AG04449 (cell line): ENCODE results near the gene ZFPM1.

Experiments
- CTCF ChIA-PET: fragments of 350-600 bp; formaldehyde crosslinking; extraction: SDS; loops from one replicate; lab custom pipeline; 2021; ENCODE audit warnings: antibody characterized with exemption; lab: Yijun Ruan, JAX
- POLR2A ChIA-PET: fragments of 400-600, 350-600 bp; formaldehyde crosslinking; extraction: SDS; loops from one replicate; lab custom pipeline; 2020; ENCODE audit warnings: antibody characterized with exemption, inconsistent platforms; lab: Yijun Ruan, JAX
- DNase-seq: peaks from one replicate; pipeline ENCODE4 v3.0.0-alpha.2; 2010; ENCODE audit warnings: low read depth, low spot score
- H3K4me3 ChIP-seq: 2 replicates; pipeline ENCODE4 v1.5.1; 2011; ENCODE audit warnings: low read depth, mild to moderate bottlenecking, control low read depth, low read length
- TF ChIP-seq, protein P1 (sequence below): IDR thresholded peaks from one replicate; pipeline ENCODE4 v1.5.1; 2011; ENCODE audit warnings: mild to moderate bottlenecking, moderate library complexity, low read length, control low read depth, inconsistent platforms; ENCODE audit not compliant: insufficient read depth; ENCODE audit errors: missing control alignments

The ZFPM1 gene

DNA sequence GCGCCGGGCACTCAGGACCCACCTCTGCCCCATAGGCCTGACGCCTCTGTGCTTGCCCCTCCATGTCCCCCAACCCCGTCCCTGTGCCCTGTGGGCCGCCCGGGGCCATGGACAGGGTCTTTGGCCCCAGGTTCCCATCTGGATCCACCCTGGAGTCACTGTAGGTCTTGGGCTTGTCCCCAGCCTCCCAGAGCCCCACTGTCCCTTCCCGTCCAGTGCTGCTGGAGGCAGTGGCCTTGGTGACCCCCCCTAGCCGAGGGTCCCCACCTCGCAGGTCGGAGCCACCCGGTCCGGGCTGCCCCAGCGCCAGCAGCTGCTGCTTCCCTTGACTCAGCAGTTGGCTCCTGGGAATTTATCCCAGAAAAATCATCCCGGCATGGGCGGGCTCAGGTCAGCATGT is 49.3 kb downstream of the ZFPM1 start:
- no peak overlapping the region for H3K4me3 ChIP-seq
- DNase-seq = no peak
- ChIA-PET POLR2A (no interaction called here), CTCF (no interaction called here)
- TF ChIP-seq, protein P1, sequence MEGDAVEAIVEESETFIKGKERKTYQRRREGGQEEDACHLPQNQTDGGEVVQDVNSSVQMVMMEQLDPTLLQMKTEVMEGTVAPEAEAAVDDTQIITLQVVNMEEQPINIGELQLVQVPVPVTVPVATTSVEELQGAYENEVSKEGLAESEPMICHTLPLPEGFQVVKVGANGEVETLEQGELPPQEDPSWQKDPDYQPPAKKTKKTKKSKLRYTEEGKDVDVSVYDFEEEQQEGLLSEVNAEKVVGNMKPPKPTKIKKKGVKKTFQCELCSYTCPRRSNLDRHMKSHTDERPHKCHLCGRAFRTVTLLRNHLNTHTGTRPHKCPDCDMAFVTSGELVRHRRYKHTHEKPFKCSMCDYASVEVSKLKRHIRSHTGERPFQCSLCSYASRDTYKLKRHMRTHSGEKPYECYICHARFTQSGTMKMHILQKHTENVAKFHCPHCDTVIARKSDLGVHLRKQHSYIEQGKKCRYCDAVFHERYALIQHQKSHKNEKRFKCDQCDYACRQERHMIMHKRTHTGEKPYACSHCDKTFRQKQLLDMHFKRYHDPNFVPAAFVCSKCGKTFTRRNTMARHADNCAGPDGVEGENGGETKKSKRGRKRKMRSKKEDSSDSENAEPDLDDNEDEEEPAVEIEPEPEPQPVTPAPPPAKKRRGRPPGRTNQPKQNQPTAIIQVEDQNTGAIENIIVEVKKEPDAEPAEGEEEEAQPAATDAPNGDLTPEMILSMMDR = no peak

DNA sequence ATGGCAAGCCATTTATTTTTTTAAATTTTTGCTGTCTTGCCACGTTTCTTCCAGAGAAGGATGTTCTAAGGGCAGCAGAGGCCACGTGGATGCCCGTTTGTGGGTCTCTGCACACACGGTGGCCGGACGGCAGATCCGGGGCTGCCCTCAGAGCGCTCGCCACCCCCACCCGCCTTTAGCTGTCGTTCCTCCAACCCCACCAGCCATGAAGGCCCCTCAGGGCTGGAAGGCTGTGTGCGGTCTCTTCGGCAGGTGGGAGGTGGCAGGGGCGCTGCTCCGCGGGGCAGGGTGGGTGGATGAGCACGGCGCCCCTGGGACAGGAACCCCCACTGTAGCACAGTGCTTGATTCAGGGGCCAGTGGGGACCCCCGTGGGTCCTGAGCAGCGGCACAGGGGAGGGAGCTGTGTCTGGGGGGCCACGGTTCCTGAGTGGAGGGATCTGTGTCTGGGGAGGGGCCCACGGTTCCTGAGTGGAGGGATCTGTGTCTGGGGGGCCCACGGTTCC is 49.7 kb downstream of the ZFPM1 start:
- TF ChIP-seq, protein P1 = no peak
- ChIA-PET POLR2A (no interaction called here), CTCF (no interaction called here)
- no peak for DNase-seq
- no peak overlapping the region for H3K4me3 ChIP-seq

DNA sequence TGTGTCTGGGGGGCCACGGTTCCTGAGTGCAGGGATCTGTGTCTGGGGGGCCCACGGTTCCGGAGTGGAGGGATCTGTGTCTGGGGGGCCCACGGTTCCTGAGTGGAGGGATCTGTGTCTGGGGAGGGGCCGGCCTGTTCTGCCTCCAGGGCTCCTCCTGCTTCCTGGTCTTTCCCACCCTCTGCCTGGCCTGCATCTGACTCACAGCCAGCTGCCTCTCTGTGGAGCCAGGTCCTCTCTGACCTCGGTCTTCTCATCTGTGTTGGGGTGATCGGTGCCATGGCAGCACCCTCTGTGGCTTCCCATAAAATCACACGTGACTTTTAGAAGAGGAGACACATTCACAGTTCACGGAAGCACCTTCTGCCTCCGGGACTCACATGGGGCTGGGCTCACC is 50.3 kb downstream of the ZFPM1 start:
- no peak for DNase-seq
- TF ChIP-seq, protein P1 = no peak
- no peak overlapping the region for H3K4me3 ChIP-seq
- POLR2A ChIA-PET = no interaction called here
- CTCF ChIA-PET = no interaction called here

DNA sequence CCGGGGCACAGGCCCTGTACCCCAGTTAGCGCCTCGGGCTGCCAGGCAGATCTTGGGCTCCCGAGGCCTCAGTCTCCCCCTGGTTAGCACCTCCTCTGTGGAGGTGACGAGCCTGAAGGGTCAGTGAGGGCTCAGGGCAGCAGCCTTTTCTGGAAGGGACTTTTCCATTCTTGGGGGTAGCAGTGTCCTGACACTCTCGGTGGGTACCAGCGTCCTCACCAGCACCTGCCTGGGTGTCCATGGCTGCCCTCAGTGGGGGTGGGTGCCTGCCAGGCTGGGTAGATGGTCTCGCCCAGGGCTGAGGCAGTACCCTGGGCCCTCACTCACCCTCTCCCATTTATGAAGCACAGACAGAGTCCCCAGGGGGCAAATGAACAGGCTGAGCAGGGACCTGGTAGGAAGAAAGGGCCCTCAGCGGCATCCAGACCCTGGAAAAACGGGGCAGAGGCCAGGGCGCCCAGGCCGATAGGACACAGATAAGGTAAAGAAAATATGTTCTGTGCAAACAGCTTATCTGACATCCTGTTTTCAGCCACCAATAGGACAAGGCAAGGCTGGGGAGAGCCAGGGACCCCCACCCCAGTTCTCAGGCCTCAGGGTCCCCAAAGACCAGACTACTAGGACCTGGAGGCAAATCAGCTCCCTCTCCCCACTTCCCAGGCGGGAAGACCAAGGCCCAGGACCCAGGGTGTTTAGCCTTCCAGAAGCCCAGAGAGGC is 50.9 kb downstream of the ZFPM1 start:
- POLR2A ChIA-PET = no interaction called here
- DNase-seq = no peak
- TF ChIP-seq, protein P1 = no peak
- H3K4me3 ChIP-seq = no peak overlapping the region
- CTCF ChIA-PET = no interaction called here

DNA sequence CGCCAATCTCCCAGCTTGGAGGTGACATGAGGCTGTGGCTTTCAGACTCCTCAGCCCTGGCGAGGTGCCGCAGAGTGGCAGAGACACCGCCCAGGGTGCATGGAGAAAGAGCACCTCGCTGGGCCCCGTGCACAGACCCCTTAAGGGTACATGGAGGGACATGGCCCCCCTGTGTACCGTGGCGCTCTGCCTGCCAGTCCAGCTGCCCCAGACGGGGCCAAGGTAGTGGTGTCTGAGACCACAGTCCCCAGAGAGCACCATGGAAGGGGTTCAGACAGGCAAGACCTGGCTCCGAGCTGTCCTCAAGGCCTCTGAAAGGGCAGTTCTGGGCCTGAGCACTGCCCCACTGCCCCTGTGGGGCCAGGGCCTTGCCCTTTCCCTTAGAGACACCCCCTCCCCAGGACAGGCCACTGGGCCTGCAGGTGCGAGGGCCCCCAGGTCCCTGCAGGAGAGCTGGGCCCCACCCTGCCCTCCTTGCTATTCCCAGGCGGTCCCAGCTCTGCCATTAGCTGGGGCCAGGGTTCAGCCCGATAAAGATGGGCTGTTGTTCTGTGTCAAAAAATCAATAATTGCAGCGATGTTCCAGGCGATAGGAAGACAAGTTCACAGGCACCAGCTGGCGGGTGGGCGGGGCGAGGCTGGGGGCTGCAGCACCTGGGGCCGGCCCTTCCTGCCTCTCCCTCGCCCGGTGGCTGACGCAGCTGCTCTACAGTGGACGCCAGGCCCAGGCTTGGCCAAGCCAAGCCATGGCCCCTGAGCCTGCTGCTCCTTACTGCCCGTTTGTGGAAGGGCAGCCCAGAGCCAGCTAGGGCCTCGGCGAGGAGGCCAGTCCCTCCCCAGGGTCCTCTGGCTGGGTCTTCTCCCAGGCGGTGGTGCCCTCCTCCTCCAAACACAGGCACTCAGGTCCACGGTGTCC is 51.7 kb downstream of the ZFPM1 start:
- no peak overlapping the region for H3K4me3 ChIP-seq
- no peak for DNase-seq
- CTCF ChIA-PET = no interaction called here
- POLR2A ChIA-PET = no interaction called here
- TF ChIP-seq, protein P1 = no peak
